GM19193 (cell line): ENCODE measurements around the gene MEIS2.

Experiments
- POLR2A ChIP-seq: IDR thresholded peaks from 4 replicates; pipeline ENCODE4 v1.6.1; 2011; ENCODE audit not compliant: insufficient read depth, insufficient read length; ENCODE audit errors: extremely low read depth

Gene MEIS2

DNA sequence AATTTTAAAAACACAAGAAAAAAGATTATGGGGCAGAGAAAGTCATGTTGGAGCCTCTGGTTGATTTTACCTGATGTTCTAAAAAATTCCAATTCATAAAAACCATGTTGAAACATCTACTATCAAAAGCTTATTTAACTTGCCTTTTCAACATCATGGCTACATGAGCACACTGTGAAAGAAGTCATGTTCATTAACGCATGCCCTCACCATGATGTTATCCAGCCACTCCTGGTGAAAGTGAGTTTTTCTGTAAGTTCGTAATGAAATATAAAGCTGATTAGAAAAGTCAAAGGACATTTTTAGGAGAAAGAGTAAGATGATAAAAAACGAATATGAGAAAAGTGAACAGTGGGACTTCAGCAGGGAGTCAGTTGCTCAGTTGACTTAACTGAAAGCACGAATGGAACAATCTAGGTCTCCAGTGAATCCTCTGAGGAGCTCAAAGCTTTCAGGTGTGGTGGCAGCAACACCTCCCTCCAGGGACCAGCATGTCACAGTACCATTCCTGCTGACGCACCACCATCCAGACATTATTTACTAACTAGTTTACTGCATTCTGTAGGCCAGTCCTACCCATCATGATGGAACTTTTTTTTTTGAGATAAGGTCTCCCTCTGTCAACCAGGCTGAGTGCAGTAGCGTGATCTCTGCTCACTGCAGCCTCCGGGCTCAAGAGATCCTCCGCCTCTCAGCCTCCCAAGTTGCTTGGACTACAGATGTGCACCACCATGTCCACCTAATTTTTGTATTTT lies 95.2 kb downstream of the MEIS2 start:
- no peak for TF ChIP-seq POLR2A

DNA sequence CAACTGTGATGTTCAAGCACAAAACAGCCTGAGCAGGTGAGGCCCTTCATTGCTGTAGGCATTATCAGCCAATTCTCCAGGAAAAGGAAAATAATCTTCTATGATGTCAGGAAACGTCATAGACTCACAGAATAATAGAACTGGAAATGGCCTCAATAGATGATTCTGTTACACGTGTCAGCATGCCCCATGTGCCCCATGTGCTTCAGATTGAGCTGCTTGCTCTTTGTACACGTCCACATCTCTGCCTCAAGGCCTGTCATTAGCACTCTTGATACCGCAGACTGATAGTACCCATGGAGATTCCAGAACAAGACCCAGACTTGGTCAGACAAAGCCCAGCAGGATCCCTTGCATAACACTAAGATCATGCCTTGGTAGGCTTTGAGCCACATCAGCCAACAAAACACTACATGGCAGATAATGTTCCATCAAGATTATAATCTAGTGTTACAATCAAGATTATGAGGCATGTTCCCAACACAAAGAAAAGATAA lies 95.9 kb downstream of the MEIS2 start:
- no peak for TF ChIP-seq POLR2A

DNA sequence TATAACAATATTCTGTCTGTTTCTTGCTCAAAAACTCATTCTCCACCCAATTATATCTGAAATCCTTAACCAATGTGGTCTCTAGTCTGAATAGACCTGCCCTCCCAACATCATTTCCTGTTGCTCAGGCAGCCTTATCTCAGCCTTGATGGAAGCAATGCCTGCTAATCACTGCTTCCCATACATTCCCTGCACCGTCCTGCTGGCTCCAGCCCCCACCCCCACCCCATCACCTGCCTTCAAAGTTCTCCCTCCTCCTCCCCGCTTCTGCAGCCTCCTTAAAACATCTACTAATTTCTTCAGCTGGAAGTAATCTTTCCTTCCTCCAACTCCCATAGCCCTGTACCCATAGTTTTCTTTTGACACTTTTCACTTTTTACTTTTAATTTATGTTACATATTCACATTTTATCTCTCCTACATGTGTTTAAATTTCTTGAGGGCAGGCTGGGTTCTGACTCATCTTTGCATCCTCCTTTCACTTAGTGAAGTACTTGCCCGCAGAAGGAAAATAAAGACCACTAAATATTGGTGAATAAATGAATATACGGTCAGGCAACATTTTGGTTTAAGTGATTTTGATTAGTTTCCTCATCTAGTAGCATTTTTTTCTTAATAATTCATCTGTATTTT lies 98.2 kb downstream of the MEIS2 start:
- TF ChIP-seq POLR2A, result no peak

DNA sequence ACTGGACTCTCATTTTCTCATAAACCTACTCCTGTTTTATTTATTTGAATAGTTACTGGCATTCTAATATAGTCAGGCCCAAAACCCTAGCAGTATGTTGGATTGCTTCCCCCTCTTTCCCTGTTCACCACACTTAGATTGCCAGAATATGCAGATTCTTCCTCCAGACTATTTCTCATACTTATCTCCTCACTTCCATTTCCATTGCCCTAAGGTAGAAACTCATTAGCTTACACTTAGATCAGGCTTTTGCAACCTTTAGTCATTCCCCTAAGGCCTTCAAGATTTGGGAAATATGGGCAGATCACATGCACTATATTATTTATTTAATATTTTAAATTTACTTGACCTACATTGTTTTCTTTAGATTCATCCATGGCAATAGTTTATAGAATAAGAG lies 98.9 kb downstream of the MEIS2 start:
- no peak for TF ChIP-seq POLR2A

DNA sequence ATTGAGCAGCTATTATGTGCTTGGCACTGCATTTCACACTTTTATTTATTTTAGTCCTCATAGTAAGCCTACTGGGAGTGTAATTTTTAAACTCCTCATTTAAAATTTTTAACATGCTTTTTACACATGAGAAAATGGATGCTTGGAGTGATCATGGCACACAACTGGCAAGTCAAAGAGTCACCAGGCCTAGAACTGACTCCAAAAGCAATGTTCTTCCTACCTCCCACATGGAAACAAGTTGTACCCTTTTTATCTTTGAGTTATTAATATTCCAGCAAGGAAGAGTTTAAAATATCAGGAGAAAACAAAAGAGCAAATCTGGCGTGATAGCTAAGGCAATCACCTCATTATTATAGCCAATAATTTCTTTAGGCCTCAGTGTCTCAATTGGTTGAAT lies 100.6 kb downstream of the MEIS2 start:
- TF ChIP-seq POLR2A, result no peak

DNA sequence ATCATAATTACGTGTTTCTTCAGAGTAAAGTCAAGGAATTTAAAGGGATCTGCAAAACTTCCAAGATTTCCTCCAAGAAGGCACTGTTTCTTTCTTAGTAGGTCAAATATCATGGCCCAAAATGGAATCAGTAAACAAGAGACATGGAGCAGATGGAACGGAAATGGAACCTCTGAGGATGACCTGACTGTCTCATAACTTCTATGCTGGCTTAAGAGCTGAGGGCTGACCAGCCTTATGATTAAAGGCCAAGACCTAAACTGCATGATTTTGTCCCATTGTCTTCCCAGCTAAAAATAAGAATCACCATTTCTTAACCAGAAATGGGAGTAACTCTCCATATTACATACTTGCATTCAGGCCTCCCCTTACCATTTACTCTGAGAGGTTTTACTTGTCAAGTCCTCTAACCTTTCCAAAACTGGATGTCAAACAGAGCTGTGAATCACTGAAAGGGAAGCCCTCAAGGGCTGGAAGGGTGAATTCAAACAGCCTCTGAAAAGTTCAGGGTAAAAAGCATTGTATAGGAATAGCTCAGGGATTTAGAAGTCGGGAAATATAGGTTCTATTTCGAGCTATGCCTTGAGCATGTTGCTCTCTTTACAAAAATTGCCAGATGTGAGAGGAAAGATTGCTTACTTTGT lies 103.7 kb downstream of the MEIS2 start:
- TF ChIP-seq POLR2A, result no peak

DNA sequence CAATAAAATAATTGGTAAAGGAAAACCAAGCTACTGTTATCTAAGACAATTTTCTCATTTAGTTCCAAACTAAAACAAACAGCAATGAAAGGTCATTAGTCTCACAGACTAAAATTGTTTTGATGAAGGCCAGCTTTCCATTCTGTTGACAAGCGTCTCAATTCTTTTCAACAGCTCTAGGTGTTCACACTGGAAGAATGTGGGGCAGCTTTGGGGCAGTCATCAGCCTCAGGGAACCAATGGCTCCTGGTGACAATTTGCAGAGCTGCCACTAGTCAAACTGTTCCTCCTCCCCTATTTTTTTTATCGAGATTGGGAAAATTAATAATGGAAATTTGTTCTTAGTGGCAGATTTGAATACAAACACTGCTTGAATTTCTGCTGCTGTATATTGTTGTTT lies 104.2 kb downstream of the MEIS2 start:
- no peak for TF ChIP-seq POLR2A

DNA sequence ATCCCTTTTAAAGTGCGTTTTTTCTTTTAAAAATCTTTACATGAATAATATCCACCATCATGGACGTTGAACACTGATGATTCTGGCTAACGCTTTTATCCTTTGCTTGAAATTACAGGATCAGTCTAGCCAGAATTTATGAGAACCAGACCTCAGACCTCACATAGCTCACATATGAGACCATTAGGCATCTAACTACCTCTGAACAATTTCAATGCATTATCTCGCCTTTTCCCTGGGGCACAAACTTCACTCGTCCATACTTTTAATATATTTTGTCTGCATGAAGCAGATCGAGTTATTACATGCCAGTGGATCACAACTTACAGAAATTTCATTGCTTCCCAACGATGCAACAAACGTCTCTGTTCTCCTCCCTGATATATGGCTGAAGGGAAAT lies 105.6 kb downstream of the MEIS2 start:
- no peak for TF ChIP-seq POLR2A

DNA sequence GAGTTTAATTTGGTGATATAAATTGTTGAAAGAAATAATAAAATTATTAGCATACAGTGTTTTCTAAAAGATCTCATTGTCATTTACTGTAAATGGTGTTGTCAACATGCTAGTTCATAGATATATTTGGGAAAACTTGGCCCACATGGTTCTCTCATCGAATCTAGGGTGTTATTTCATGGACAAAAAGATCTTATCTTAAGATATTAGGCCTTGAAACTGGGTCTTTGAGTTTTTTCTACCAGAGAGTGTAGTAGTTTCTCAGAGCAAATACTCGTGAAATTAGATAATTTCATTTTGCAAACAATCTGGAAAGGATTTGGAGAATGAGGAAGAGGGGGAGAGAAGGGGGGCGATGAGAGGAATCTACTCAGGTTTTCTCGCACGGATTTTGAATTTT lies 107.9 kb downstream of the MEIS2 start:
- TF ChIP-seq POLR2A, result no peak

DNA sequence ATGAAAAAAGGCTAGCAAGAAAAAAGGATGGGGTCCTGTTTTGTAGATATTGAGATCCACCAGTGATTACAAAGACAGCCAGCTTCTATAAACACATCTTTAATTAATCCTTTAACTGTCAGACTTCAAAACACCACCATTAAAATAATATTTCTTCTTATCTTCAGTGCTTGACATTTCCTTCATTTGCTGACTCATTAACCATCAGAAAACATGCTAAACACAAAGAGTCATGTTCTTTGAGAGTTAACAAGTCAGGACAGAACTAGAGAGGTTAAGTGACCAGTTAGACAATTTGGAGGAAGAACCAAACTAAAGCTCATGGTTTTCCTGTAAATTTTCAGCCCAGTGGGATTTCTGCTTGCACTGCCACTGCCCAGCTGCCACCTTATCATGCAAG lies 111.4 kb downstream of the MEIS2 start:
- TF ChIP-seq POLR2A, result no peak

DNA sequence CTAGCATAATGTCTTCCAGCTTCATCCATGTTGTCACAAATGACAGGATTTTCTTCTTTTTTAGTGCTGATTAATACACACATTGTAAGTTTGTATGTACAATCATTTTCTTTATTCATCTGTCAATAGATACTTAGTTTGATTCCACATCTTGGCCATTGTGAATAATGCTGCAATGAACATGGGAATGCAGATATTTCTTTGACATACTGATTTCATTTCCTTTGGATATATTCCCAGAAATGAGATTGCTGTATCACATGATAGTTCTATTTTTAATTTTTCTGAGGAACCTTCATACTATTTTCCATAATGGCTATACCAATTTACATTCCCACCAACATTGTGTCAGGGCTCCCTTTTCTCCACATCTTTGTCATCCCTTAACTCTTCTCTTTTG lies 117.9 kb downstream of the MEIS2 start:
- no peak for TF ChIP-seq POLR2A

DNA sequence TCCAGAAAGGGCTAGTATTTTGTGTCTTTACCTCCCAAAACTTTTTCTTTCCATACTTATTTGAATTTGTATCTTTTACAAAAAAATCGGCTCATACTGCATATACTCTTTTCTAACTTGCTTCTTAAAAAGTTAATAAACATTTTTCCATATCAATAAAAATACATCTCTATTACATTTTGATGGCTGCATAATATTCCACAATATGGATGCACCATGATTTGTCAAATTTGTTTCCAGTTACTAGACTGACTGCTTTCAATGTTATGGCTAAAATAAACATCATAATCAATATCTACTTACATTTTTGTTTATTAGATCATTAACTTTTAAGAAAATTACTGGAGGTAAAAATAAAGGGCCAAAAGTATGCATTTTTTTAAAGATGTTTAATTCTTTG lies 121.7 kb downstream of the MEIS2 start:
- no peak for TF ChIP-seq POLR2A

DNA sequence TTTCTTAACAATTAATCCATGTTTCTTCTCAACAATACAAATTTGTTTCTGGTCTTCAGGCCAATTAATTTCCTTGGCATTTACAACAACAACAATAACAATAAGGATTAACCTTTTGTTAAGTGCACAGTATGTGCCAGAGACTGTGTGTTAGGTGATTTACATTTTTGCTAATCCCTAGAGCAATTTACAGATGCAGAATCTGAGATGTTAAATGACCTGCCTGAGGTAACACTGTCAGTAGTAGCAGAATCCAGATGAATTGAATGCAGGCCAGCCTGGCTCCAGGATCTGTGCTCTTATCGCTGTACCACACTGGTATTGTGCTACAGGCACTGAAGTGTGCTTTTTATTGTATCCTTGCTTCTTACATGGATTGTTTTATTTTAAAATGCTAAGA lies 122.2 kb downstream of the MEIS2 start:
- no peak for TF ChIP-seq POLR2A

DNA sequence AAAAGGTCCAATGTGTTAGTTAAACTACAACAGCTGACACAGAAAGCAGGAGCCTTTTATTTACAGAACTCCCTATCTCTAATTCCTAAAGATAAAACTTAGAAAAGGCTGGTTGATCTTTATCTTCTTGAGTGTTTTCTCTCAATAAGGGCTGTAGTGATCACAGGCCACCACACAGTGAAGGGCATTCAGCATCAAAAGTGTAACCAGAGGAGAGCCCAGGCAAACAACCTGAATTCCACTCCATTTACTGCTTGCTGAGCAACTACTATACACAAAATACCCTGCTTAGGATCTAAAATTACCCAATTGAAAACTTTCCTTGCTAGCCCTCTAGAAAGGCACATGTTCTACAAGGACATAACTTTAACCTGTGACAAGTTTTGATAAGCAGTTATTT lies 122.7 kb downstream of the MEIS2 start:
- TF ChIP-seq POLR2A, result no peak

DNA sequence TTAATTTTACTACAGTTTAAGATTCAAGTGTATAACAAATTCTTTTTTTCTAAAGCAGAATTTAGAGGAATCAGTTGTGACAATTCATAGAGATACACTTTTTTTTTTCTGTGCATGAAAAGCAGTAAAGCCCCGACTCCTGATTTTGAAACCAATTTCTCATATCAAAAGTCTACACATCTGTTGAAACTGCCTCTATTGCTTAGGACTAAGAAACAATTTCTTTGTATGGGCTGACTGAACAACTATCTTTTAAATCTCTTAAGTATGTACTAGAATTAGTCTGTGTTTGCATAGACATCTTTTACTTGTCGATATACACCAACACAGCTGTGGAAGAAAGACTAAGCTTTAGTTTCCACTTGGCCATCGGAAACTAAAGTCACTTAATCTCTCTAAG lies 127.6 kb downstream of the MEIS2 start:
- no peak for TF ChIP-seq POLR2A

DNA sequence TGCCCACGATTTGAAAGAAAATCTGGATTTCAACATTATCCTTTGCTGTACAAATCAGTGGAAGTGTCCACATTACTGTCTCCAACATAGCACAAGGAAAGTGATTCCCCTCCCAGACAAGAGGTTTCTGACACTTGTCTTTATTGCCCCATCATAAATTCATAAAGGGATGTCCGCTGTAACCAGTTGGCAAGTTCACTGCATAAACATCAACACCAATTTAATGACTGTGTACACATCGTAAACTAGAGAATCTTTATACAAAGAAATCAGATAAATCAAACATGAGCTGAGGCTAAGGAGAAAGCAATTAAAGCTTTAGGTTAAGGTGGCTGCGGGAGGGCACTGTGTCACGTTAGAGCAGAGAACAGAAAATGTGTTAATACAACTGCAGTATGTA lies 129.8 kb downstream of the MEIS2 start:
- TF ChIP-seq POLR2A, result no peak
